Kidney (tissue), 14 donors: ENCODE measurements around the gene NIPBL. TPM values are rescaled to one million over a fixed set of nuclear protein-coding genes. Genes with fewer than 3 reads are reported as not detected.

Experiments used
- DNase-seq, 5 donors: peaks; one replicate each; pipeline ENCODE4 v3.0.0-alpha.2; 2013 to 2020
- FAIRE-seq: peaks from 2 replicates; lab custom pipeline; 2012; peaks lifted over from hg19 to GRCh38; lab: Jason Lieb, UNC
- H3K27ac ChIP-seq, 2 donors: one replicate each; pipeline ENCODE4 v1.7.0; 2013; ENCODE audit warnings: low read depth in 2 of 2, low read length in 2 of 2, inconsistent platforms in 1 of 2
- H3K27me3 ChIP-seq: one replicate; pipeline ENCODE4 v1.7.1; 2013; ENCODE audit warnings: low read length, inconsistent platforms; ENCODE audit not compliant: control insufficient read depth, insufficient read depth
- H3K36me3 ChIP-seq, 3 donors: one replicate each; pipeline versions ENCODE4 v1.7.0 to v1.7.1; 2013; ENCODE audit warnings: low read length in 3 of 3, control low read depth in 1 of 3, inconsistent platforms in 1 of 3; ENCODE audit not compliant: insufficient read depth in 3 of 3, control insufficient read depth in 2 of 3
- H3K4me1 ChIP-seq, 3 donors: one replicate each; pipeline versions ENCODE4 v1.7.0 to v1.7.1; 2013; ENCODE audit warnings: low read length in 3 of 3, inconsistent platforms in 1 of 3, low read depth in 1 of 3; ENCODE audit not compliant: control insufficient read depth in 2 of 3, insufficient read depth in 2 of 3
- H3K4me3 ChIP-seq, 3 donors: one replicate each; pipeline versions ENCODE4 v1.7.0 to v1.8.1; 2013; ENCODE audit warnings: low read length in 3 of 3, control low read depth in 1 of 3, inconsistent platforms in 1 of 3
- H3K9ac ChIP-seq, 3 donors: one replicate each; pipeline versions ENCODE4 v1.7.0 to v1.7.1; 2013; ENCODE audit warnings: low read length in 3 of 3, control low read depth in 1 of 3, inconsistent platforms in 1 of 3
- H3K9me3 ChIP-seq, 3 donors: one replicate each; pipeline versions ENCODE4 v1.7.0 to v1.7.1; 2013; ENCODE audit warnings: low read length in 3 of 3, control low read depth in 1 of 3, inconsistent platforms in 1 of 3; ENCODE audit not compliant: control insufficient read depth in 2 of 3, insufficient read depth in 1 of 3
- CTCF ChIP-seq: IDR thresholded peaks from 3 replicates; pipeline ENCODE4 v1.5.1; 2012; ENCODE audit warnings: mild to moderate bottlenecking, moderate library complexity, borderline replicate concordance; ENCODE audit not compliant: insufficient read depth; ENCODE audit errors: extremely low read depth
- intact Hi-C: fragments of 100-400 bp; cut with DNase I; formaldehyde crosslinking; loops from one replicate; pipeline ENCODE4 v1.11.1; 2022
- polyA plus RNA-seq: library from polyadenylated mRNA; stranded (reverse); fragments of 350-450 nt; fragmentation: Illumina TruSeq; extraction: RNeasy Lipid Tissue Mini Kit (QIAGEN cat#74804); gene quantifications from one replicate; pipeline ENCODE4 v1.2.3, GENCODE V29; 2014; ENCODE audit warnings: low read depth, low replicate concordance; ENCODE audit not compliant: insufficient read depth
- total RNA-seq: library from RNA; stranded (reverse); fragmentation: NEBNext Ultra II Directional; extraction: Animal tissue kit (Norgen Biotek cat#: 25700); gene quantifications from one replicate; pipeline ENCODE4 v1.2.1, GENCODE V29; 2021
- donor health status: control.
- donor health status: control.
- donor health status: control.
- donor health status: control.
- donor health status: control.
- donor health status: DM: yes; HTN: yes; CAD: no.
- donor health status: Normal renal cell carcinoma (clear cell type).

Gene NIPBL
- total and polyA plus RNA-seq, 2 donors from 2014 or later: 12.4 to 65.5 TPM

GRCh38 chr5:36839489-36840476, 36.8 kb upstream of the NIPBL start:
- intact Hi-C loops: no loop called here
- no peak overlapping the region for H3K27ac ChIP-seq
- H3K4me1 ChIP-seq: no peaks in the 10 kb centered on the region
- H3K4me3 ChIP-seq: no peak overlapping the region
- no peak overlapping the region for H3K9ac ChIP-seq
- no peak for TF ChIP-seq CTCF
- H3K27me3 ChIP-seq: no peaks in the 10 kb centered on the region
- H3K36me3 ChIP-seq: no peaks in the 10 kb centered on the region
- H3K9me3 ChIP-seq: no peaks in the 10 kb centered on the region
- DNase-seq (no peak), FAIRE-seq (no peak)

- no peaks in the 10 kb centered on the region for H3K4me1 ChIP-seq
- TF ChIP-seq CTCF: no peak
- intact Hi-C loops: no loop called here
- H3K4me3 ChIP-seq: no peak overlapping the region
- no peaks in the 10 kb centered on the region for H3K27me3 ChIP-seq
- DNase-seq (no peak), FAIRE-seq (no peak)
- H3K9me3 ChIP-seq: no peaks in the 10 kb centered on the region
- no peak overlapping the region for H3K27ac ChIP-seq
- H3K36me3 ChIP-seq: no peaks in the 10 kb centered on the region
- no peak overlapping the region for H3K9ac ChIP-seq
These were observed 34.9 kb upstream of the NIPBL start for GRCh38 chr5:36841677-36842076.

- no peak for TF ChIP-seq CTCF
- no peak overlapping the region for H3K27ac ChIP-seq
- H3K9me3 ChIP-seq: no peaks in the 10 kb centered on the region
- no peaks in the 10 kb centered on the region for H3K27me3 ChIP-seq
- FAIRE-seq (no peak), DNase-seq (no peak)
- H3K4me1 ChIP-seq: no peaks in the 10 kb centered on the region
- intact Hi-C loops: no loop called here
- no peaks in the 10 kb centered on the region for H3K36me3 ChIP-seq
- H3K4me3 ChIP-seq: no peak overlapping the region
- H3K9ac ChIP-seq: no peak overlapping the region
These were observed 34.5 kb upstream of the NIPBL start for GRCh38 chr5:36842087-36842486.
